C4-2B (cell line): ENCODE data around the gene HSD17B8.

Experiments used
- H3K27ac ChIP-seq: fragments of 450-650 bp; 2 replicates; pipeline ENCODE4 v1.5.1; 2017
- CTCF ChIP-seq: fragments of 450-650 bp; conservative IDR thresholded peaks from 2 replicates; pipeline ENCODE4 v1.5.1; 2017; ENCODE audit warnings: mild to moderate bottlenecking
- ZFX ChIP-seq: fragments of 450-650 bp; IDR thresholded peaks from 2 replicates; pipeline ENCODE4 v1.6.1; 2017

The HSD17B8 gene

GRCh38 chr6:33163540-33163939, 40.9 kb upstream of the HSD17B8 start:
- no peak overlapping the region for H3K27ac ChIP-seq
- no peak for TF ChIP-seq CTCF

- H3K27ac ChIP-seq: no peak overlapping the region
- TF ChIP-seq CTCF (no peak), ZFX (no peak)
Measured at GRCh38 chr6:33164176-33164575, 40.3 kb upstream of the HSD17B8 start.

GRCh38 chr6:33164665-33165373, 39.6 kb upstream of the HSD17B8 start:
- no peak for TF ChIP-seq CTCF
- TF ChIP-seq ZFX: no peak
- H3K27ac ChIP-seq: no peak overlapping the region

GRCh38 chr6:33165581-33166258, 38.7 kb upstream of the HSD17B8 start:
- no peak overlapping the region for H3K27ac ChIP-seq
- no peak for TF ChIP-seq CTCF
- TF ChIP-seq ZFX: no peak

- TF ChIP-seq ZFX (no peak), CTCF (no peak)
- no peak overlapping the region for H3K27ac ChIP-seq
Measured at GRCh38 chr6:33166363-33166762, 38.1 kb upstream of the HSD17B8 start.

- no peak overlapping the region for H3K27ac ChIP-seq
- TF ChIP-seq ZFX: no peak
- TF ChIP-seq CTCF: no peak
Measured at GRCh38 chr6:33166811-33167210, 37.6 kb upstream of the HSD17B8 start.
